ENCODE data around the gene CCT2.

CCT2 gene

GRCh38 chr12:69585189-69586062 is at the start of gene CCT2 (continued):
- TF ChIP-seq KLF10 (tag by site-specific recombination; IDR thresholded peaks at IDR 0.05), result peak; percentile 53; the same call in 1 of the 2 replicates
- TF ChIP-seq IKZF3 (tag by site-specific recombination; IDR thresholded peaks at IDR 0.05), result no peak
- TF ChIP-seq SCRT1 (tag by site-specific recombination; IDR thresholded peaks at IDR 0.05; ENCODE audit: borderline replicate concordance), result no peak
- peak; percentile 66; the same call in 1 of the 2 replicates for TF ChIP-seq KLF7 (tag by site-specific recombination; IDR thresholded peaks at IDR 0.05; ENCODE audit: borderline replicate concordance)
- peak; percentile 44; the same call in 1 of the 2 replicates for TF ChIP-seq WT1 (tag by site-specific recombination; IDR thresholded peaks at IDR 0.05)
- TF ChIP-seq ZNF362 (tag by site-specific recombination; IDR thresholded peaks at IDR 0.05), result no peak
- TF ChIP-seq ZIC2 (tag by site-specific recombination; IDR thresholded peaks at IDR 0.05), result peak; percentile 29; the same call in 1 of the 2 replicates
- peak; percentile 50 for TF ChIP-seq PATZ1 (tag by site-specific recombination; IDR thresholded peaks at IDR 0.05)
- peak; percentile 74; the same call in 1 of the 2 replicates for TF ChIP-seq ZFP69B (tag by site-specific recombination; IDR thresholded peaks at IDR 0.05)
- peak; percentile 79 for TF ChIP-seq ZEB2 (tag by site-specific recombination; IDR thresholded peaks at IDR 0.05)
- TF ChIP-seq SP7 (tag by site-specific recombination; IDR thresholded peaks at IDR 0.05), result peak; percentile 88
- no peak for TF ChIP-seq GLIS1 (tag by site-specific recombination; IDR thresholded peaks at IDR 0.05)
- TF ChIP-seq AEBP2 (tag by site-specific recombination; IDR thresholded peaks at IDR 0.05; ENCODE audit: borderline replicate concordance), result no peak
- no peak for TF ChIP-seq ZNF391 (tag by site-specific recombination; IDR thresholded peaks at IDR 0.05; ENCODE audit: borderline replicate concordance, low read depth)
- TF ChIP-seq SCRT2 (tag by site-specific recombination; IDR thresholded peaks at IDR 0.05), result no peak; the same call in 1 of the 2 replicates
- TF ChIP-seq ZNF768 (tag by site-specific recombination; IDR thresholded peaks at IDR 0.05), result no peak
- no peak for TF ChIP-seq ZNF658 (tag by site-specific recombination; IDR thresholded peaks at IDR 0.05)
- no peak for TF ChIP-seq ZNF175 (tag by site-specific recombination; IDR thresholded peaks at IDR 0.05)
- no peak for TF ChIP-seq ZNF529 (tag by site-specific recombination; IDR thresholded peaks at IDR 0.05; ENCODE audit: insufficient replicate concordance)
- TF ChIP-seq ZNF548 (tag by site-specific recombination; IDR thresholded peaks at IDR 0.05), result no peak
- no peak for TF ChIP-seq ZBTB7A (tag by site-specific recombination; IDR thresholded peaks at IDR 0.05; ENCODE audit: low read depth)
- TF ChIP-seq HIC1 (tag by site-specific recombination; IDR thresholded peaks at IDR 0.05), result no peak
- TF ChIP-seq ZNF354C (tag by site-specific recombination; IDR thresholded peaks at IDR 0.05; ENCODE audit: borderline replicate concordance, low read depth), result no peak
- TF ChIP-seq ZFP3 (tag by site-specific recombination; IDR thresholded peaks at IDR 0.05; ENCODE audit: low read depth), result no peak
- peak; percentile 90 for TF ChIP-seq ZFP37 (tag by site-specific recombination; IDR thresholded peaks at IDR 0.05)
- TF ChIP-seq ZNF791 (tag by site-specific recombination; IDR thresholded peaks at IDR 0.05), result no peak
- TF ChIP-seq ZNF398 (tag by site-specific recombination; IDR thresholded peaks at IDR 0.05), result no peak
- no peak for TF ChIP-seq FEZF1 (tag by site-specific recombination; IDR thresholded peaks at IDR 0.05)
- no peak for TF ChIP-seq ZNF211 (tag by site-specific recombination; IDR thresholded peaks at IDR 0.05; ENCODE audit: low read depth)
- no peak for TF ChIP-seq EGR2 (tag by site-specific recombination; IDR thresholded peaks at IDR 0.05; ENCODE audit: low read depth)
- no peak for TF ChIP-seq ZNF138 (tag by site-specific recombination; IDR thresholded peaks at IDR 0.05; ENCODE audit: borderline replicate concordance)
- peak; percentile 23; the same call in 1 of the 2 replicates for TF ChIP-seq ZSCAN30 (tag by site-specific recombination; IDR thresholded peaks at IDR 0.05)

All from HEK293 (cell line).